Measurements from ENCODE around the gene PVALEF.
"Not testable (repeated sequence)": the region's sequence is repeated elsewhere in the genome, so short reads cannot be mapped to it uniquely, and the experiment has no call there.

Gene PVALEF

GRCh38 chr17:81144423-81144781, 20.9 kb upstream of the PVALEF start:
- DNase-seq (ENCODE audit: low read depth): no peak

GRCh38 chr17:81146208-81146607, 19.1 kb upstream of the PVALEF start:
- not testable (repeated sequence) for DNase-seq (ENCODE audit: low read depth)

- no peak for DNase-seq (ENCODE audit: low read depth)
These were observed 17.6 kb upstream of the PVALEF start for GRCh38 chr17:81147701-81148100.

DNA sequence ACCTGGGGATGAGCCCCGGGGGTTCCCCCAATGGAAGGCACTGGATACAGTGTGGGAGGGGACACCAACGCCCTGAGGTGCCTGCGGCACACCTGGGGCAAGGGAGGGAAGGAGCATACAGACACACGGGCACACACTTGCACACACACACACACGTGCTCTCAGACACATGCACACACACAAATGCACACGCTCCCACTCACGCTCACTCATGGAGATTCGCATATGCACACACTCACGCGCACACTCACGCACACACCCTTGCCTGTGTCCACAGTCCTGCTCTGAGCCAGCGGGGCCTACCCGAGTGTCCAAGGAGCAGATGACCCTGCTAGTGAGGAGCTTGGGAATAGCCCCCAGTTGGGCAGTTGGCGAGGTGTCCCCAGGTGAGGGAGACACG, 16.7 kb upstream of the PVALEF start:
- DNase-seq (ENCODE audit: low read depth): no peak

GRCh38 chr17:81148986-81149533, 16.2 kb upstream of the PVALEF start:
- no peak for DNase-seq (ENCODE audit: low read depth)

DNA sequence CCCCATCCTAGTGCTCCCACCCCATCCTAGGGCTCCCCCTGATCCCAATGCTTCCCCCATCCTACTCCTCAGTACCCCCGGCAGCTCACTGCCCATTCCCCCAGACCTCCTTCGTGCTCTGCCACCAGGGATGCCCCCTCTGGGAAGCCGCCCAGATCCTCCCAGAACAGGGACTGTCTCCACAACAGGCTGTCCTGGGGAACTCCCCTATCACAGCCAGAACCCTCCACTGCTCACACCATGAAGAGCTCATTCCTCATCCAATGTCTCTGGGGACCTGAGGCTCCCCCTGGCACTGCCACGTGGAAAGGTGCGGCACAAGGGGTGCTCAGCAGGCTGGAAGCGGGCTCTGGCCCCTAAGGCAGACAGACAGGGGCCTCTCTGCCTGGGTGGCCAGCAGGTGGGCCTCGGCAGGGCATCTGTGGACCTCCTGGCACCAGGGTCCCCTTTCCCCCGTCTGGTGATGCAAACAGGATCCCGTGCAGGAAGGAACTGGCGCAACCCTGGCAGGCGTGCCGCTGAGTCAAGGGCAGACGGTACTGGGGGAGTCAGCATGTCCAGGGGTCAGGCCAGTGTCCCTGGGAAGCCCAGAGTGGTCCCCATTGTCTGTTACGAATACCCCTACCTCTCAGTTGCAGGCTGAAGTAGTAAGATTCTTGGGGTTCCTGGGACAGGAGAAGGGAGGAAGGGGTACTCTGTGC, 14.8 kb upstream of the PVALEF start:
- no peak for DNase-seq (ENCODE audit: low read depth)

DNA sequence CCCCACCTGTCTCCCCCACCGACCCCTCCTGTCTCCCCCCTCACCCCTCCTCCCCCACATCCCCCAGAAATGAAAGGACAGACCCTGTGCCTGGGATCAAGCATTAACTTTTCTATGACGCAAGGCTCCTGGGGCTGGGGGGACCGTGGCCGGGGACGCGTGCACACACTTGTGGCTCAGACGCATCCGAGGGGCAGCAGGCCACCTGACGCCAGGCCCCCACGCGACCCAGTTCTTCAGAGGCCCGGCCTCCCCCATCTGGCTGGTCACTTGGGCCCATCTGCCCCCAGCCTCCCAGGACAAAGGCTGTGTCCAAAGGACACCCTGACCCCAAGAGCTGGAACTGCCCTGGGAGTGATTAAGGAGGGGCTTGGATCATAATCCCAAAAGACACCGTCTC, 14.0 kb upstream of the PVALEF start:
- no peak for DNase-seq (ENCODE audit: low read depth)

DNA sequence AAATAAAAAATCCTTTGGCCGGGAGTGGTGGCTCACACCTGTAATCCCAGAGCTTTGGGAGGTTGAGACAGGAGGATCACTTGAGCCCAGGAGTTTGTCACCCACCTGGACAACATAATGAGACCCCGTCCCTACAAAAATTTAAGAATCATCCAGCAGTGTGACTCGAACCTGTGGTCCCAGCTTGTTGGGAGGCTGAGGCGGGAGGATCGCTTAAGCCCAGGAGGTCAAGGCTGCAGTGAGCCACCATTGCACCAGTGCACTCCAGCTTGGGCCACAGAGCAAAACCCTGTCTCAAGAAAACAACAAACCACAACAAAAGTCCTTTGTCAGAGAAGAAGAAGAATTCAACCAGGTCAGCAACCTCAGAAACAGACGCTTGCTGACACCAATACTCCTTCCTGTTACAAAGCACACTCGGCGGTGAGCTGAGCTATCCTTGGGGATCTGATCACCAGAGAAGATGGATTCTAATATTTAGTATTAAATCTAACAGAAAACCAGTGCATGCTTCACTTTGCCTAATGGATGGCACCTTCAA, 12.9 kb upstream of the PVALEF start:
- no peak for DNase-seq (ENCODE audit: low read depth)

DNA sequence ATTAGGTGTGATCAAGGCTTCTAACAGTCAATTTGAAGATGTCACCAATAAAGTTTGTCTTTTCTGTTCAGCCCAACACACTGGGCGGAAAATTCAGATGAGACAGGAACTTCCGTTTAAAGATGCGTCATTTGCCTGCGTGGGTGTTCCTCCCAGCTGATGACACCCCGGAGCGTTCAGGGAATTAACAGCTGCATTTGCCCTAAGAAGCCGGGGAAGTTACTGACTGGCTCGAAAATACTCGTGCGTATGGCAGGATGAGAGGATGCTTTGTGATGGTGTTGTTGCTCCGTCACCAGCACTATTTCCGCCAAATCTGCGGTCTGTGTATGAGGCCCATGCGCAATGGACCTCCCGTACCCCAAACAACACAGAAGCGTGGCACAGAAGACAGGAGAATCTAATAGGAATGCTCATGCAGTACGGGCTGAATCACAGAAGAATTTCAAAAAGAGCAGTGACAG, 11.9 kb upstream of the PVALEF start:
- no peak for DNase-seq (ENCODE audit: low read depth)

- not testable (repeated sequence) for DNase-seq (ENCODE audit: low read depth)
These were observed 11.3 kb upstream of the PVALEF start for GRCh38 chr17:81154016-81154415.

GRCh38 chr17:81154961-81155360, 10.3 kb upstream of the PVALEF start:
- no peak for DNase-seq (ENCODE audit: low read depth)

DNA sequence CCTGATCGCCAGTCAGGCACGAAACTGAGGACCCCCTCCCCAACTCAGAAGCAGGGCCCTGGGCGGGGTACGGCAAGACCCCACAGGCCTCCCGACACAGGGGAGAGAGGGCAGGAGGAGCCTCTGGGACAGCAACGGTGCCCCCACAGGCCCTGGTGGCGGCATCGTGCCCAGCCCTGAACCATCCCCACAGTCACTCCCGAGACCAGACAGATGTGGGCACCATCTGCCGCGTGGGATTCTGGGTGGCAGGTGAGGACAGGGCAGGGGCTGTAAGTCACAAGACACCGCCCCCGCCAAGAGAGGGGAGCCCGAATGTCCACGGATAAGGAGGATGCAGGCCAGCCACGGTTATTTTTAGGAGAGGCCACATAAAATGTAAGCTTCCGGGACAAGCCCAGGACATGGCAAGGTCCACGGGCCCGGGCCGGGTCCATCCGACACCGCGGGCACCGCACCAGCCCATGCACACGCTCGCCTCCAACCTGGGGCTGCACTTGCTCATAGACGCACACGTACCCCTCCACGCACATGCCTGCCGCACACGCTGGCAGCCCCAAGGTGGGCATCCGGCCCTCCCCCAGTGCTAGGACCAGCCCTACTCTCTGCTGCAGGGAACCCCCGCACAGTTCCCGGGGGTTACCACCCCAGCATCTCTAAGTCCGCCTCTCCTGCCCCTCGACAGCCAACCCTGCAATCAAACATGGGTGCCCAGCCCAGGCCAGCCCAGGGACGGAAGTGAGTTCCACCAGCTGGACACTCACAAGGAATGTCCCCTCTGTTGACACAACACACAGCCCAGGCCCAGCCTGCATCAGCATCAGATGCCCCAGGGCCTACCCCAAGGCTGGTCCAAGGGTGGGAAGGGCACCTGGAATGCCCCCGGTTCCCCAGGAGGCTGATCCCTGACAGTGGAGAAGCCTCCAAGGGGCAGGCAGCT, 8.2 kb upstream of the PVALEF start:
- no peak for DNase-seq (ENCODE audit: low read depth)

- DNase-seq (ENCODE audit: low read depth): no peak
These were observed 7.2 kb upstream of the PVALEF start for GRCh38 chr17:81157848-81158687.

- DNase-seq (ENCODE audit: low read depth): no peak
These were observed 6.4 kb upstream of the PVALEF start for GRCh38 chr17:81158688-81159590.

DNA sequence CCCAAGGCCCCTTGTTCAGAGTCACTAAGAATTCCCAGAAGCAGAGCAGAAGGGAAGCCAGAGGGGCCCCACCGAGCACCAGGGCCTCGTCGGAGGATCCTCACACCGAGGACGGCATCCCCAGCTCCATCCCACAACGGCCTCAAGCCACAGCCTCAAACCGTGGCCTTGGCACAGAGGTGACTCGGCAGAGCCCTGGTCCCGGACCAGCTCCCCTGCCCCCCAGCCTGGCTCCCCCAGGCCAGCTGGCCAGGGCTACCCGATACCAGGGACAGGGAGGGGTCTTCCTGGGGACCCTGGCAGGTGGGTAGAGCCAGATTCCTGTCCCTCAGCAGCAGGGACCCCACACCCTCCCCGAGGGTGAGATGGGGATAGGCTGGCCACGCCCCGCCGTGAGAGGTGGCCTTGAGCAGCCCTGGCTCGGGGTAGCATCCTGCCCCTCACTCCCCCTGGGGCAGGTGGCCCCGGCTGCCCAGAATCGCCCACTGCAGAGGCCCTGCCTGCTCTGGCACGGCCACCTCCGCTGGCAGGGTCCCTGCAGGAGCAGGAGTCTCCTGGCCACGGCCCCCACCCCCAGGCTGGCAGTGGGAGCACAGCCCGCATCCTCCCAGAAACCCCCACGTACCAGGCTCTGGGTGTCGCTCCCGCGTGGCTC, 5.6 kb upstream of the PVALEF start:
- DNase-seq (ENCODE audit: low read depth): no peak

GRCh38 chr17:81160306-81160705, 5.0 kb upstream of the PVALEF start:
- no peak for DNase-seq (ENCODE audit: low read depth)

- DNase-seq (ENCODE audit: low read depth): no peak
These were observed 4.4 kb upstream of the PVALEF start for GRCh38 chr17:81160747-81161453.

- no peak for DNase-seq (ENCODE audit: low read depth)
These were observed 3.8 kb upstream of the PVALEF start for GRCh38 chr17:81161536-81161935.

DNA sequence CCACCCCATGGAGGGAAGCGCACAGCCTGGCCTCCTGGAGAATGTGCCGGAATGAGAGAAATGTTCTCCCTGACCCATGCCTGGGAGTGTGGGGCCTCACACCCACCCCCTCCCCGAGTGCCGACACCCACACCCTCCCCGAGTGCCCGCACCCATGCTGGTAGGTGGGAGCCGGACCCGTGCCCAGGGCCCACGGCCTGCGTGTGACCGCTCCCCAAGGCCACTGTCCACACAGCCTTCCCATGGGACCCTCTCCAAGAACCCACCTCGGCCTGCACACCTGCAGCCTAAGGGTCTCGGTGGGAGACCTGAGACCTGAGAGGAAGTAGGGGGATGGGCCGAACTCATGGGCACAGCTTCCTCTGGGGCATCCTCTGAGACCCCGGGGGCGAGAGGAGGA, 3.3 kb upstream of the PVALEF start:
- no peak for DNase-seq (ENCODE audit: low read depth)

- DNase-seq (ENCODE audit: low read depth): no peak
These were observed 2.8 kb upstream of the PVALEF start for GRCh38 chr17:81162491-81162890.
